Measurements from ENCODE around the gene MTIF3. TPM values are rescaled to one million over a fixed set of nuclear protein-coding genes. Genes with fewer than 3 reads are reported as not detected.

Gene MTIF3
- total RNA-seq, 1 experiment from 2014 or later = 41.8 TPM

DNA sequence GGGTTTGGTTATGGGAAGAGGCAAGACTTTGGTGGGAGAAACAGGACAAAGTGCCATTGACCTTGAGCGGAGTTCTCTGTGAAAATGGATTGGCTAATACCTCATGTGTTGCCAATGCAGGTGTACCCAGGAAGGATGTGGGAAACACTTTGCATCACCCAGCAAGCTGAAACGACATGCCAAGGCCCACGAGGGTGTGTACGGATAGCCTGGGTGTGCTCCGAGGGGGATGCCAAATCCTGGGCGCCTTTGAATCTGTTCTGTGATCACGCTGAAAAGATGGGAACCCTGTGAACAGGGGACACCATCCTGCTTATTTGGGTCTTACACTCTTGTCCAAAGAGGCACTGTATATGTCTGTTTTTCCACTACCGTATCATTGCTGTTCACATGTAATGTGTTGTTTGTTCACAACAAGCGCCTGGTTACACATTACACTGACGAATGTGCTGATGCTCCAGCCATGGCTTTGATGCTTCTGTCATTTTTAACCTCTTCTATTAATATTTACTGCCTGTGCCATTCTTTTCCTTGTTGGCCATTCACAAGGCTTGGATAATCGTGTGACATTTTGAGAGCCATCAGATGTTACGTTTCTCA lies 17.7 kb downstream of the MTIF3 start:
- Histone ChIP-seq H3K9me3 (no peaks in the 10 kb centered on the region), H3K36me3 (ENCODE audit: control insufficient read depth, insufficient read depth, low read length) (peaks cover 3% of the 10 kb centered on the region; the same call in 1 of the 2 replicates), H3K27me3 (replicated peaks; ENCODE audit: control insufficient read depth, insufficient read depth, low read length) (no peaks in the 10 kb centered on the region), H3K4me1 (no peaks in the 10 kb centered on the region), H3K4me3 (ENCODE audit: low read depth, low read length) (no peak overlapping the region)
- BruUV-seq (replicated peaks) = no TSS peak
- ChIA-PET CTCF (no interaction called here), POLR2A (no interaction called here)
- DNase-seq = no peak
- intact Hi-C loops (cut with micrococcal nuclease; ENCODE audit: unreplicated experiment) = no loop called here
- Mint-ChIP-seq H3K4me1 (ENCODE audit: low read depth, unreplicated experiment) (no peaks in the 10 kb centered on the region), H3K27ac (ENCODE audit: unreplicated experiment) (no peak overlapping the region), H3K36me3 (ENCODE audit: insufficient read depth, unreplicated experiment) (peaks cover 91% of the 10 kb centered on the region), H3K9me3 (ENCODE audit: unreplicated experiment) (no peaks in the 10 kb centered on the region), H3K4me3 (ENCODE audit: unreplicated experiment) (no peak overlapping the region), H3K27me3 (ENCODE audit: insufficient read depth, unreplicated experiment) (no peaks in the 10 kb centered on the region)
- TF ChIP-seq, protein P1, sequence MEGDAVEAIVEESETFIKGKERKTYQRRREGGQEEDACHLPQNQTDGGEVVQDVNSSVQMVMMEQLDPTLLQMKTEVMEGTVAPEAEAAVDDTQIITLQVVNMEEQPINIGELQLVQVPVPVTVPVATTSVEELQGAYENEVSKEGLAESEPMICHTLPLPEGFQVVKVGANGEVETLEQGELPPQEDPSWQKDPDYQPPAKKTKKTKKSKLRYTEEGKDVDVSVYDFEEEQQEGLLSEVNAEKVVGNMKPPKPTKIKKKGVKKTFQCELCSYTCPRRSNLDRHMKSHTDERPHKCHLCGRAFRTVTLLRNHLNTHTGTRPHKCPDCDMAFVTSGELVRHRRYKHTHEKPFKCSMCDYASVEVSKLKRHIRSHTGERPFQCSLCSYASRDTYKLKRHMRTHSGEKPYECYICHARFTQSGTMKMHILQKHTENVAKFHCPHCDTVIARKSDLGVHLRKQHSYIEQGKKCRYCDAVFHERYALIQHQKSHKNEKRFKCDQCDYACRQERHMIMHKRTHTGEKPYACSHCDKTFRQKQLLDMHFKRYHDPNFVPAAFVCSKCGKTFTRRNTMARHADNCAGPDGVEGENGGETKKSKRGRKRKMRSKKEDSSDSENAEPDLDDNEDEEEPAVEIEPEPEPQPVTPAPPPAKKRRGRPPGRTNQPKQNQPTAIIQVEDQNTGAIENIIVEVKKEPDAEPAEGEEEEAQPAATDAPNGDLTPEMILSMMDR (IDR thresholded peaks at IDR 0.05; ENCODE audit: insufficient read depth in 1 of 2, low read depth in 1 of 2, low read length in 1 of 2, severe bottlenecking in 1 of 2, unreplicated experiment in 1 of 2) = no peak

DNA sequence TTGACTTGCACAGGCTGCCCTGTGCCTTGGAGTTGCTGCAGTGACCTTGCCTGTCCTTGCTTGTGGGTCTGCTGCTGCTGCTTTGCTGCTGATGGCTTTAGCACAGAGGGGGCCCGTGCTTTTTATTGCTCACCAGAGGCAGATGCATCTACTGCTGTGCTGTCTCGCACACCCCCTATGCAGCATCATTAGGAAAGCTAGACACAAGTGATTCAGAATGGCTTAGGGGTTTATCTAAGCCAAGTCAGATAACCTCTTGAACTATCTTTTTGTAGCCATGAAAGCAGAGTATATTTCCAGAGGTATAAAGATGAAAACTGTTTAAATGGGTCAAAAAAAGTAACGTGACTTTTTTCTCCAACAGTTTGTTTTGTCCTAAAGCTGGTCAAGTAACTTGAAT lies 18.2 kb downstream of the MTIF3 start:
- H3K4me3 Mint-ChIP-seq (ENCODE audit: unreplicated experiment) = no peak overlapping the region
- H3K36me3 Mint-ChIP-seq (ENCODE audit: insufficient read depth, unreplicated experiment) = peaks cover 88% of the 10 kb centered on the region
- Histone ChIP-seq H3K9me3 (no peaks in the 10 kb centered on the region), H3K36me3 (ENCODE audit: control insufficient read depth, insufficient read depth, low read length) (peaks cover 3% of the 10 kb centered on the region; the same call in 1 of the 2 replicates), H3K27me3 (replicated peaks; ENCODE audit: control insufficient read depth, insufficient read depth, low read length) (no peaks in the 10 kb centered on the region), H3K4me1 (no peaks in the 10 kb centered on the region), H3K4me3 (ENCODE audit: low read depth, low read length) (no peak overlapping the region)
- no TSS peak for BruUV-seq (replicated peaks)
- intact Hi-C loops (cut with micrococcal nuclease; ENCODE audit: unreplicated experiment) = no loop called here
- DNase-seq = no peak
- H3K27me3 Mint-ChIP-seq (ENCODE audit: insufficient read depth, unreplicated experiment) = no peaks in the 10 kb centered on the region
- CTCF ChIA-PET = no interaction called here
- no peaks in the 10 kb centered on the region for H3K4me1 Mint-ChIP-seq (ENCODE audit: low read depth, unreplicated experiment)
- H3K9me3 Mint-ChIP-seq (ENCODE audit: unreplicated experiment) = no peaks in the 10 kb centered on the region
- H3K27ac Mint-ChIP-seq (ENCODE audit: unreplicated experiment) = no peak overlapping the region
- TF ChIP-seq, protein P1 (IDR thresholded peaks at IDR 0.05; ENCODE audit: insufficient read depth in 1 of 2, low read depth in 1 of 2, low read length in 1 of 2, severe bottlenecking in 1 of 2, unreplicated experiment in 1 of 2) = no peak
- POLR2A ChIA-PET = no interaction called here

DNA sequence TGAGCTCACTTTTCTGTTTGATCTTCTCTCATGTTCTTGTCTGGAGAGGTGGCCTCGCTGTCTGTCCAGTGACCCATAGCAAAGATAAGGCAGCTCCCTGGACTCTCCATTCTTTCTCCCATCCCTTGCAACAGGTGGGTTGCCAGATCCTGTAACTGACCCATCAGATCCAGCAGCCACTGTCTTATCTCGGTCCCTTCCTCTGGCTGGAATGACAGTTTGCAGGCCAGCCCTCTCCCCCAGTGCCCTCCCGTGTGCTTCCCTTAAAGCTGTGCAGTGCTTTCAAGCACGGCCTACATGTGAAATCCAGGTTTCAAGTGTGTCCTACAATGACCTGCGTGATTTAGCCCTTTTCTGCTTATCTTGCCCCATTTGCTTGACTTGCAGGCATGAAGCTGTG lies 22.2 kb downstream of the MTIF3 start:
- no peaks in the 10 kb centered on the region for H3K27me3 ChIP-seq (replicated peaks; ENCODE audit: control insufficient read depth, insufficient read depth, low read length)
- intact Hi-C loops (cut with micrococcal nuclease; ENCODE audit: unreplicated experiment) = no loop called here
- H3K4me3 ChIP-seq (ENCODE audit: low read depth, low read length) = no peak overlapping the region
- Mint-ChIP-seq H3K9me3 (ENCODE audit: unreplicated experiment) (no peaks in the 10 kb centered on the region), H3K4me1 (ENCODE audit: low read depth, unreplicated experiment) (peaks cover 16% of the 10 kb centered on the region), H3K27me3 (ENCODE audit: insufficient read depth, unreplicated experiment) (no peaks in the 10 kb centered on the region), H3K36me3 (ENCODE audit: insufficient read depth, unreplicated experiment) (peaks cover 68% of the 10 kb centered on the region), H3K4me3 (ENCODE audit: unreplicated experiment) (no peak overlapping the region), H3K27ac (ENCODE audit: unreplicated experiment) (no peak overlapping the region)
- DNase-seq = no peak
- no peaks in the 10 kb centered on the region for H3K9me3 ChIP-seq
- BruUV-seq (replicated peaks) = no TSS peak
- CTCF ChIA-PET = interaction anchor here (1.3 kb wide), 1 partner anchor 398 kb away, joined by 3 read pairs; no protein-coding TSS in a partner anchor
- POLR2A ChIA-PET = no interaction called here
- peaks cover 8% of the 10 kb centered on the region for H3K4me1 ChIP-seq
- 0 out of 2 replicates have a peak, but pooled peaks cover 1% of the 10 kb centered on the region for H3K36me3 ChIP-seq (ENCODE audit: control insufficient read depth, insufficient read depth, low read length)
- TF ChIP-seq, protein P1 (IDR thresholded peaks at IDR 0.05; ENCODE audit: insufficient read depth in 1 of 2, low read depth in 1 of 2, low read length in 1 of 2, severe bottlenecking in 1 of 2, unreplicated experiment in 1 of 2) = no peak

Data from Caco-2 (cell line).